ENCODE measurements around the gene NTNG1.

The NTNG1 gene

GRCh38 chr1:107344836-107345235 lies 204.0 kb downstream of the NTNG1 start:
- Histone ChIP-seq H3K27ac (ENCODE audit: low read length) (no peak overlapping the region), H3K4me2 (ENCODE audit: low read depth, low read length) (no peak overlapping the region), H3K9me2 (replicated peaks; ENCODE audit: insufficient read depth, low read length) (no peaks in the 10 kb centered on the region), H4K20me1 (ENCODE audit: insufficient read depth, low read length) (no peaks in the 10 kb centered on the region), H3K36me3 (replicated peaks; ENCODE audit: insufficient read depth, low read length) (no peaks in the 10 kb centered on the region), H2AFZ (ENCODE audit: low read length) (no peak overlapping the region), H3K4me3 (ENCODE audit: low read length) (no peak overlapping the region), H3K9me3 (replicated peaks; ENCODE audit: insufficient read depth, low read length) (no peaks in the 10 kb centered on the region), H3F3A (ENCODE audit: insufficient read depth, low read length) (no peaks in the 10 kb centered on the region), H3K79me2 (ENCODE audit: low read length) (no peaks in the 10 kb centered on the region), H3K27me3 (replicated peaks; ENCODE audit: insufficient read depth, low read length) (no peaks in the 10 kb centered on the region), H3K4me1 (ENCODE audit: low read length) (no peaks in the 10 kb centered on the region), H3K9ac (ENCODE audit: low read length) (no peak overlapping the region)
- DNase-seq, result no peak
- no peak for TF ChIP-seq CTCF (IDR thresholded peaks at IDR 0.05; ENCODE audit: low read length)
- no peak for TF ChIP-seq EZH2phosphoT487 (IDR thresholded peaks at IDR 0.05; ENCODE audit: low read length)
- TF ChIP-seq EZH2 (optimal IDR thresholded peaks at IDR 0.05; ENCODE audit: low read depth, low read length), result no peak

GRCh38 chr1:107352850-107353249 lies 212.0 kb downstream of the NTNG1 start:
- TF ChIP-seq CTCF (IDR thresholded peaks at IDR 0.05; ENCODE audit: low read length) (no peak), EZH2phosphoT487 (IDR thresholded peaks at IDR 0.05; ENCODE audit: low read length) (no peak), EZH2 (optimal IDR thresholded peaks at IDR 0.05; ENCODE audit: low read depth, low read length) (no peak)
- Histone ChIP-seq H2AFZ (ENCODE audit: low read length) (no peak overlapping the region), H4K20me1 (ENCODE audit: insufficient read depth, low read length) (no peaks in the 10 kb centered on the region), H3K9ac (ENCODE audit: low read length) (no peak overlapping the region), H3K4me2 (ENCODE audit: low read depth, low read length) (no peak overlapping the region), H3K79me2 (ENCODE audit: low read length) (no peaks in the 10 kb centered on the region), H3K27ac (ENCODE audit: low read length) (no peak overlapping the region), H3K36me3 (replicated peaks; ENCODE audit: insufficient read depth, low read length) (no peaks in the 10 kb centered on the region), H3K27me3 (replicated peaks; ENCODE audit: insufficient read depth, low read length) (no peaks in the 10 kb centered on the region), H3K4me1 (ENCODE audit: low read length) (peaks cover 3% of the 10 kb centered on the region; the same call in 1 of the 2 replicates), H3F3A (ENCODE audit: insufficient read depth, low read length) (no peaks in the 10 kb centered on the region), H3K9me2 (replicated peaks; ENCODE audit: insufficient read depth, low read length) (no peaks in the 10 kb centered on the region), H3K9me3 (replicated peaks; ENCODE audit: insufficient read depth, low read length) (no peaks in the 10 kb centered on the region), H3K4me3 (ENCODE audit: low read length) (no peak overlapping the region)
- DNase-seq, result no peak

GRCh38 chr1:107357376-107357775 lies 216.5 kb downstream of the NTNG1 start:
- no peak for DNase-seq
- no peak overlapping the region for H2AFZ ChIP-seq (ENCODE audit: low read length)
- TF ChIP-seq EZH2 (optimal IDR thresholded peaks at IDR 0.05; ENCODE audit: low read depth, low read length) (no peak), CTCF (IDR thresholded peaks at IDR 0.05; ENCODE audit: low read length) (no peak), EZH2phosphoT487 (IDR thresholded peaks at IDR 0.05; ENCODE audit: low read length) (no peak)
- H3K79me2 ChIP-seq (ENCODE audit: low read length), result no peaks in the 10 kb centered on the region
- H3K9me2 ChIP-seq (replicated peaks; ENCODE audit: insufficient read depth, low read length), result no peaks in the 10 kb centered on the region
- no peaks in the 10 kb centered on the region for H3K27me3 ChIP-seq (replicated peaks; ENCODE audit: insufficient read depth, low read length)
- H3K4me2 ChIP-seq (ENCODE audit: low read depth, low read length), result no peak overlapping the region
- no peaks in the 10 kb centered on the region for H4K20me1 ChIP-seq (ENCODE audit: insufficient read depth, low read length)
- H3K4me1 ChIP-seq (ENCODE audit: low read length), result peaks cover 35% of the 10 kb centered on the region
- H3K4me3 ChIP-seq (ENCODE audit: low read length), result no peak overlapping the region
- H3F3A ChIP-seq (ENCODE audit: insufficient read depth, low read length), result peaks cover 7% of the 10 kb centered on the region
- H3K36me3 ChIP-seq (replicated peaks; ENCODE audit: insufficient read depth, low read length), result no peaks in the 10 kb centered on the region
- no peaks in the 10 kb centered on the region for H3K9me3 ChIP-seq (replicated peaks; ENCODE audit: insufficient read depth, low read length)
- no peak overlapping the region for H3K9ac ChIP-seq (ENCODE audit: low read length)
- no peak overlapping the region for H3K27ac ChIP-seq (ENCODE audit: low read length)

Measured in MM.1S (cell line).